Body of pancreas (tissue), 4 donors: ENCODE data around the gene LCP1. TPM values are rescaled to one million over a fixed set of nuclear protein-coding genes. Genes with fewer than 3 reads are reported as not detected.

Experiments used
- ATAC-seq: fragments of 150-250 bp; one replicate; pipeline ENCODE4 v1.9.1; 2016
- DNase-seq, 4 donors: peaks; one replicate each; pipeline ENCODE4 v3.0.0-alpha.2; 2019
- H3K27ac ChIP-seq, 4 donors: fragments of 200-600 bp; sonication (generic); 1 replicate in 3 of 4; 2 replicates in 1 of 4; pipeline versions ENCODE4 v1.5.1 to v1.6.1; 2016 to 2019; ENCODE audit warnings: mild to moderate bottlenecking in 1 of 4, mixed read lengths in 1 of 4, moderate library complexity in 1 of 4
- H3K27me3 ChIP-seq, 2 donors: fragments of 200-600 bp; sonication (generic); one replicate each; pipeline ENCODE4 v1.6.0; 2016; ENCODE audit warnings: mild to moderate bottlenecking in 1 of 2
- H3K36me3 ChIP-seq, 2 donors: fragments of 200-600 bp; sonication (generic); replicated peaks in 1 of 2; 2 replicates each; pipeline ENCODE4 v1.5.1; 2016; ENCODE audit warnings: low read depth in 2 of 2; ENCODE audit not compliant: insufficient read depth in 1 of 2
- H3K4me1 ChIP-seq: fragments of 200-600 bp; sonication (generic); one replicate; pipeline ENCODE4 v1.6.0; 2016
- H3K4me3 ChIP-seq, 2 donors: fragments of 200-600 bp; sonication (generic); 1 replicate in 1 of 2; 2 replicates in 1 of 2; pipeline ENCODE4 v1.5.1; 2016 to 2019
- H3K9me3 ChIP-seq, 3 donors: fragments of 200-600 bp; sonication (generic); 1 replicate in 2 of 3; 2 replicates in 1 of 3; pipeline ENCODE4 v1.5.1; 2016
- POLR2A ChIP-seq, 3 donors: fragments of 450-650 bp; IDR thresholded peaks; one replicate each; pipeline ENCODE4 v1.6.1; 2016; ENCODE audit warnings: antibody characterized with exemption in 3 of 3, mild to moderate bottlenecking in 2 of 3
- WGBS, 2 donors: methylation state at CpG; one replicate each; pipeline ENCODE4 v1.1.5; 2017; 5-methylcytosine and 5-hydroxymethylcytosine counted together
- intact Hi-C: fragments of 100-400 bp; cut with DNase I; formaldehyde crosslinking; loops from one replicate; pipeline ENCODE4 v1.15.1; 2023
- small RNA-seq: library from RNA; depleted of rRNA; stranded (forward); fragments of <200 nt; gene quantifications from one replicate; pipeline ENCODE3, GENCODE V24; 2016
- total RNA-seq, 2 donors: library from RNA; depleted of rRNA; stranded (reverse); fragments of >200 nt; gene quantifications; one replicate each; pipeline ENCODE4 v1.1.0, GENCODE V29; 2016
- TF ChIP-seq, protein P1 (sequence below), 7 experiments: fragments of 450-650 bp in 4 of 7; fragments of 200-600 bp in 3 of 7; sonication (generic) in 3 of 7; IDR thresholded peaks; one replicate each; pipeline ENCODE4 v1.5.1; 2016 to 2019; ENCODE audit warnings: antibody characterized with exemption in 7 of 7

Gene LCP1
- total RNA-seq, 2 donors from 2014 or later = 6.3 to 16.1 TPM

DNA sequence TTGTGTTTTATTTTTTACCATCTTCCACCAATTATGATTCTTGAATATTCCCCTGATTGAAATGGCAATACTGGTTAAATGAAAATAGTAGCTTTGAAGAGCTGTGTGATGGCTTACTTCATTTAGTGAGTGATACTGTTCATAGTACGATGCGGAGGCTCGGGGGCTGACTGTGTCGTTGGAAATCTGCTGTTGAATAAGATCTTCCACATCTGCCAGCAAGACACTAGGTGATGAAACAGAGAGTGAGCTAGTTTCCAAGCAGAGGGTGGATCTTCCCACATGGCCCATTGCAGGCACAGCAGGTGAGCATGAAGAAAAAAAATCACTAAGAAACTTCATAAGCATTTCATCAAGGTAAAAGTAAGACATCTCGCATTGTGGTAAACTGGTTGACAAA, 99.7 kb downstream of the LCP1 start:
- no peak overlapping the region for H3K27ac ChIP-seq
- intact Hi-C loops = no loop called here
- no peak for ATAC-seq
- no peak for DNase-seq
- TF ChIP-seq, protein P1, sequence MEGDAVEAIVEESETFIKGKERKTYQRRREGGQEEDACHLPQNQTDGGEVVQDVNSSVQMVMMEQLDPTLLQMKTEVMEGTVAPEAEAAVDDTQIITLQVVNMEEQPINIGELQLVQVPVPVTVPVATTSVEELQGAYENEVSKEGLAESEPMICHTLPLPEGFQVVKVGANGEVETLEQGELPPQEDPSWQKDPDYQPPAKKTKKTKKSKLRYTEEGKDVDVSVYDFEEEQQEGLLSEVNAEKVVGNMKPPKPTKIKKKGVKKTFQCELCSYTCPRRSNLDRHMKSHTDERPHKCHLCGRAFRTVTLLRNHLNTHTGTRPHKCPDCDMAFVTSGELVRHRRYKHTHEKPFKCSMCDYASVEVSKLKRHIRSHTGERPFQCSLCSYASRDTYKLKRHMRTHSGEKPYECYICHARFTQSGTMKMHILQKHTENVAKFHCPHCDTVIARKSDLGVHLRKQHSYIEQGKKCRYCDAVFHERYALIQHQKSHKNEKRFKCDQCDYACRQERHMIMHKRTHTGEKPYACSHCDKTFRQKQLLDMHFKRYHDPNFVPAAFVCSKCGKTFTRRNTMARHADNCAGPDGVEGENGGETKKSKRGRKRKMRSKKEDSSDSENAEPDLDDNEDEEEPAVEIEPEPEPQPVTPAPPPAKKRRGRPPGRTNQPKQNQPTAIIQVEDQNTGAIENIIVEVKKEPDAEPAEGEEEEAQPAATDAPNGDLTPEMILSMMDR (IDR thresholded peaks at IDR 0.05) = no peak
- TF ChIP-seq POLR2A (IDR thresholded peaks at IDR 0.05) = no peak
- 84 to 86% methylated on average over 5 of the region's 5 CpGs for WGBS, 2 donors
- no peaks in the 10 kb centered on the region for H3K4me1 ChIP-seq
- no peaks in the 10 kb centered on the region for H3K9me3 ChIP-seq
- H3K27me3 ChIP-seq = no peaks in the 10 kb centered on the region
- no peaks in the 10 kb centered on the region for H3K36me3 ChIP-seq
- H3K4me3 ChIP-seq = no peak overlapping the region

DNA sequence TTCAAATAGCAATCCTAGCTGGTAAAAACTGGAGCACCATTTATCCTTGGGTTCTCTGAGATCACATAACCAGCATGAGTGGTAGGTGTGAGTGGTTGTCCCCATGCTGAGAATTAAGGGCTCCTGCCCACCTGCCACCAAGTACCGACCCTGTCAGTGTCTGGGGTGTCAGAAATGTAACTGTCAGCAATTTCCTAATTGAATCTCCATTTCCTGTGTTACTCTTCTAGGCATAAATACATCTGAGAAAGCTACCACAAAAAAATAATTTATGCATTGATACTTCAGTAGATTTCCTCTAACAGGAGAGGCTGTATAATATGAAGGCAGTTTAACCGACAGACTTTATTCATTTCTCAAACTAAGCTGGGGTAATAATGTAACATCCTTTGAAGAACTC, 102.2 kb downstream of the LCP1 start:
- no peak for ATAC-seq
- DNase-seq = no peak
- 66 to 70% methylated on average over 2 of the region's 2 CpGs for WGBS, 2 donors
- H3K27me3 ChIP-seq = no peaks in the 10 kb centered on the region
- intact Hi-C loops = no loop called here
- no peaks in the 10 kb centered on the region for H3K36me3 ChIP-seq
- H3K27ac ChIP-seq = no peak overlapping the region
- TF ChIP-seq, protein P1 (IDR thresholded peaks at IDR 0.05) = no peak
- no peaks in the 10 kb centered on the region for H3K4me1 ChIP-seq
- H3K9me3 ChIP-seq = no peaks in the 10 kb centered on the region
- no peak overlapping the region for H3K4me3 ChIP-seq

DNA sequence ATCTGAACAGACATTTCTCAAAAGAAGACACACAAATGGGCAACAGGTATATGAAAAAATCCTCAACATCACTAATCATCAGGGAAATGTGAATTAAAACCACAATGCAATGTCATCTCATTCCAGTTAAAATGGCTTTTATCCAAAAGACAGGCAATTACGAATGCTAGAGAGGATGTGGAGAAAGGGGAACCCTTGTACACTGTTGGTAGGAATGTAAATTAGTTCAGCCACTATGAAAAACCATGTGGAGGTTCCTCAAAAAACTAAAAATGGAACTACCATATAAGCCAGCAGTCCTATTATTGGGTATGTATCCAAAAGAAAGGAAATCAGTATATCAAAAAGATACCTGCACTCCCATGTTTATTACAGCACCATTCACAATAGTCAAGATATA, 104.7 kb downstream of the LCP1 start:
- Histone ChIP-seq H3K9me3 (no peaks in the 10 kb centered on the region), H3K27me3 (no peaks in the 10 kb centered on the region), H3K4me3 (no peak overlapping the region), H3K4me1 (no peaks in the 10 kb centered on the region), H3K36me3 (no peaks in the 10 kb centered on the region), H3K27ac (no peak overlapping the region)
- no peak for ATAC-seq
- no peak for DNase-seq
- WGBS, 2 donors = 60 to 67% methylated on average over 1 of the region's 1 CpG
- intact Hi-C loops = no loop called here
- TF ChIP-seq, protein P1 (IDR thresholded peaks at IDR 0.05) = no peak
- TF ChIP-seq POLR2A (IDR thresholded peaks at IDR 0.05) = no peak

DNA sequence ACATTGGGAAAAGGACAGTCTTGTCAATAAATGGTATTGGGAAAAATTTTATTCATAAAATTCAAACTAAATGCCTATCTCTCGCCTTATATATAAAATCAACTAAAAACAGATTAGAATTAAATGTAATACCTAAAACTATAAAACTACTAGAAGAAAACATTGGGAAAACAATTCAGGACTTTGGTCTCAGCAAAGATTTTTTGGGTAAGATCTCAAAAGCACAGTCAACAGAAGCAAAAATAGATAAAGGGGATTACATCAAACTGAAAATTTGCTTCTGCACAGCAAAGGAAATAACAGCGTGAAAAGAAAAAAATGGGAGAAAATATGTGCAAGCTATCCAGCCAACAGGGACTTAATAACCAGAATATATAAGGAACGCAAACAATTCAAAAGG, 105.2 kb downstream of the LCP1 start:
- 67 to 70% methylated on average over 3 of the region's 3 CpGs for WGBS, 2 donors
- H3K27me3 ChIP-seq = no peaks in the 10 kb centered on the region

More for the DNA sequence above, 105.2 kb downstream of the LCP1 start:
- H3K4me3 ChIP-seq = no peak overlapping the region
- TF ChIP-seq, protein P1 (IDR thresholded peaks at IDR 0.05) = no peak
- no peak for TF ChIP-seq POLR2A (IDR thresholded peaks at IDR 0.05)
- intact Hi-C loops = no loop called here
- H3K36me3 ChIP-seq = no peaks in the 10 kb centered on the region
- H3K4me1 ChIP-seq = no peaks in the 10 kb centered on the region
- ATAC-seq (no peak), DNase-seq (no peak)
- H3K9me3 ChIP-seq = no peaks in the 10 kb centered on the region
- H3K27ac ChIP-seq = no peak overlapping the region

Small RNAs within 50 kb of the gene (small RNA-seq; reads per million reads assigned to genes)
- gene RN7SL288P = not detected

Other genes starting within 250 kb of the LCP1 start
- 10 to 100 TPM; 12.7 to 31.0 TPM for gene ZC3H13, start 129.4 kb downstream of the LCP1 start, total RNA-seq
- gene CPB2, start 77.1 kb downstream of the LCP1 start, total RNA-seq = 1 to 10 TPM in 1 of 2 donors, not detected in 1; 1.8 TPM
- gene LRRC63, start 29.8 kb upstream of the LCP1 start, total RNA-seq = not detected
- 1 to 10 TPM; 2.1 to 2.3 TPM for gene RUBCNL, start 205.1 kb upstream of the LCP1 start, total RNA-seq